GM19397 (cell line): ENCODE data around the gene PPP1R1C.

Experiments used
- ATAC-seq: cut with Tn5 transposase; IDR thresholded peaks from one replicate; pipeline ENCODE4 v1.9.1; 2021; ENCODE audit warnings: mild to moderate bottlenecking, moderate library complexity; ENCODE audit not compliant: unreplicated experiment

Gene PPP1R1C

DNA sequence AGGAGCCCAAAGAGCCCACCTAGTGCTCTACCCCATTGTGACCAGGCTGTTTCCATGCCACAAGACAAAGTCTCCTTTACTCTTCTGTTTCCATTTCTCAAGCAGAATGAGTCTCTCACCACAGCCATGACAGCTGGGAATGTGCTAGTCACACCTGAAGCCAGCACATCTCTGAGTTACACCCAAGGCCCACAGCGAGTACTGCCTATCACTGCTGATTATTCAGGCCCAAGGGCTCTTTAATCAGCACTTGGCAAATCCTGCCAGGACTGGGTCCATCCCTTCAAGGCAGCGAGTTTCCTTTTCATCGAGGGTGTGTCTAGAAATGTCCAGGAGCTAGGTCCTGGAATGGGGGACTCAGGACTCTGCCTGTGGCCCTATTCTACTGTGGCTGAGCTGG is 14.6 kb upstream of the PPP1R1C start:
- no peak for ATAC-seq

GRCh38 chr2:181972431-181973170 is 13.1 kb upstream of the PPP1R1C start:
- ATAC-seq, result no peak

DNA sequence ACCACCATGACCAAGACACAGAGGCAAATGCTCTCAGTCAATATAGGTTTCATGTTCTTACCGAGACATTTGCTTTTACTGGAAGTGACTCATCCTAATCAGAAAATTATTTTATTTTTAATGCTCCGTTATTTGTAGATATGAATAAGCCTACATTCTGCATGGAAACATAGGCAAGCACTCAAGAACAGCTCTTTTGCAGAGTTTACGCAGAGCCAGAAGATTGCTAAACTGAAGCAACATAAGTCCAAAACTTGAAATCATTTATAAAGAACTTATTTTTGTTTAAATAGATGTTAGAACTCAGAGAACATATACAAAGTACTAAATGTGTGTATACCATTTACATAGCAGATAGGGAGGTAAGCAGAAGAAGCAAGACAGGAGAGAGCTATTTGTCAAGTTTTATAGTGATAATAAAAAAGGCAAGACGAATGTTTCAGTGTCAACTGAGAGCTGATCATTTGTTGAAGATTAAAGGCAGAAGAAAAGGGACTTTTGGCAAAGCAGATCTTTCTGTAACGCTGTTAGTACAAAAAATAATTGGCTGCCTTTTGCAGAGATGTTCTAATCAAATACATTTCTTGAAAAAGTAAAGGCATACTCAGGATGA is 12.4 kb upstream of the PPP1R1C start:
- no peak for ATAC-seq

DNA sequence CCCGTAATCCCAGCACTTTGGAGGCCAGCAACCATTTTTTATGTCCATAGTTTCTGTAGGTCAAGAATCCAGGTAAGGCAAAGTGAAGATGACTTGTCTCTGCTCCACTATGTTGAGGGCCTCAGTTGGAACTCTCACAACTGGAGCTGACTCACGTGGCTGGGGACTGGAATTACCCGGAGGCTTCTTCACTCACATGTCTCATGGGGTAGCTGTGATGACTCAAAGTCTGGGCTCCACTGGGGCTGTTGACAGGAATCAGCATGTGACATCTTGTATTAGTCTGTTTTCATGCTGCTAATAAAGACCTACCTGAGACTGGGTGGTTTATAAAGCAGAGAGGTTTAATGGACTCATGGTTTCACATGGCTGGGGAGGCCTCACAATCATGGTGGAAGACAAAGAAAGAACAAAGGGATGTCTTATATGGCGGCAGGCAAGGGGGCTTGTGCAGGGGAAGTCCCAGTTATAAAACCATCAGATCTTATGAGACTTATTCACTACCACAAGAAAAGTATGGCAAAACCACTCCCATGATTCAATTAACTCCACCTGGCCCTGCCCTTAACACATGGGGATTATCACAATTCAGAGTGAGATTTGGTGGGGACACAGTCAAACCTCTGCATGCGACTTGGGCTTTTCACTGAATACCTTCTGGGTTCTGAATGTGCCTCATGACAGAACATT is 7.8 kb upstream of the PPP1R1C start:
- no peak for ATAC-seq

GRCh38 chr2:181978351-181979150 is 7.1 kb upstream of the PPP1R1C start:
- ATAC-seq, result no peak

GRCh38 chr2:181984060-181984459 is 1.6 kb upstream of the PPP1R1C start:
- ATAC-seq, result no peak

DNA sequence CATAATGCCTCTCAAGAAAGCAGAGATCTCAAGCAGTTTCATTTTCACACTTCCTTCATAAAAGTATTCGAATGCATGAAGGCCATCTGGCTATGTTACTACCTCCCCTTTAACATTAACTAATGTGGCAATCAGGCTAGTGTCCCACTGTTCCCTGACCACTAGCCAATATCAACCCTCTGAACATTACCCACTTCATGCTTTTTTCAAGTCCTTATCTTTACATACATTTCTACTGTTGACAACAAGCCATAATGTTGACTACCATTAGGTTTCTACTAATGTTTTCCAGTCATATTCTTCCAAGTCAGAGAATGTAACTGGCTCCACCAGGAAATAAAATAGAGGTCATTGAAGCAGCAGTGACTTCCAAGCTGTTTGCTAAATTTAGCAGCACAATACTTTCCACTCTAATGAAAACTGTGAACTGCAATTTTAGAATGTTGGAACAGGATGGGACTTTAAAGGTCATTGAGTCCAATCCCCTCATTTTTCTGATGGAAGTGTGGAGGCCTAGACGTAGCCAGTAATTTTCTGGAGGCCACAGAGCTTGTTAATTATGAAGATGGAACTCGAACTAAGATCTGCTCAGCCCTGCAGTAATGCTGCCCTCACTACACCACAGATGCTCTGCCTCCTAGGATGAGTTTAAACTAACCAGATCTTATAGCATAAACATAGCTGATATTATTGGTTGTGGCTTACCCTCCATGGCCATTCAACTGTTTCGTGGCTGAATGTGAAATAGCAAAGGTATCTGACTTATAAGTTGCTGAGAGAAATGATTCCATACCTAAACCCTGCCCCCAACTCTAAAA is 630 bp upstream of the PPP1R1C start:
- ATAC-seq, result no peak

GRCh38 chr2:181988154-181988924 is 2.7 kb downstream of the PPP1R1C start:
- no peak for ATAC-seq

- no peak for ATAC-seq
Observed at GRCh38 chr2:181989099-181989498, 3.4 kb downstream of the PPP1R1C start.

GRCh38 chr2:181991171-181991885 is 5.7 kb downstream of the PPP1R1C start:
- peak; percentile 96 for ATAC-seq

DNA sequence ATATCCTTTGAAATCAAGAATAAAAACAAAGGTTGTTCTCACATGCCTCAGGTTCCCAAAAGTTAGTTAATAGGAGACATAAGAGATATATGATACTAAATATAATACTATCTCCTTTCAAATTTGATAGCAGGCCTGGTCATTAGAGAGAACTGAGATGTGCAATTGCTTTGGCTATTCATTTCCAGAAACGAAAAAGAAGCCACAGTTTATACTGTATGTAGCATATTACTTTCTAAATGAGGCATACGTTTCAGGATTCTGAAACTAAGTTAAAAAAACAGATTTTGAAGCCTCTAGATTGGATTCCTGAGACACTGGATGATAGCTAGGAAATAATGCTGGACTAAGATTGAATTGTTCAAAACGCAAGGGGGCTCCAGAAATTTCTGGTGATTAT is 7.1 kb downstream of the PPP1R1C start:
- peak; percentile 71 for ATAC-seq

GRCh38 chr2:181995289-181995688 is 9.6 kb downstream of the PPP1R1C start:
- ATAC-seq, result no peak

GRCh38 chr2:181998041-181998835 is 12.6 kb downstream of the PPP1R1C start:
- no peak for ATAC-seq

- ATAC-seq, result no peak
Observed at GRCh38 chr2:181998891-181999654, 13.4 kb downstream of the PPP1R1C start.

- ATAC-seq, result no peak
Observed at GRCh38 chr2:181999911-182000310, 14.3 kb downstream of the PPP1R1C start.

DNA sequence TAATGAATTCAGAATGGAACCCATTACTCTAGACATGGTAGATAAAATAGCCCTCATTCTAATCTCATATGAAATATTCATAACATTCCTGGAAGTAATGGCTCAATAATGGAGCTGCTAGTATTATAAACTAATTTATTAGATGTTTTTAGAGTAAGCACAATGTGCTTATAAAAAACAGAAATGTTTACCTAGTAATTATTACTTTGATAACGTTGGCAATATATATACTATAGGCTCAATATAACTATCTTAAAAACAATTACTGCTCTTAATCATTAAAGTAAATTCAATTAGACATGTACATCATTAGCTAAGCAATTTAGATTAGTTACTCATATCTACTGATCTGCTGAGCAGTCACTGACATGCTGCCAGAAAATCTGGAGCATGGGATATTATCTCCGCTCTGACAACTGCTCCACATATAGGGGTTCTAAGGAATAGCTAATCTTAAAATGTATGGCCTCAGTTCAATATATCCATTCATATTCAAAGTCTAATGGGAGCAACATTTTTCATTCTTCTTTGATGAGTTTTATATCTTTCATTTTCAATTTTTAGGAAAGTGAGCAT is 19.4 kb downstream of the PPP1R1C start:
- no peak for ATAC-seq
